B cell (primary cell): ENCODE measurements around the gene TAF1D. TPM values are rescaled to one million over a fixed set of nuclear protein-coding genes. Genes with fewer than 3 reads are reported as not detected.

ENCODE experiments used
- ATAC-seq: fragments of 200-7000 bp; cut with Tn5 transposase; one replicate; pipeline ENCODE4 v1.10.0; 2021; ENCODE audit warnings: low read depth, mild to moderate bottlenecking, moderate number of reproducible peaks, moderate library complexity
- CTCF ChIA-PET: fragments of 350-600 bp; sonication (Branson Sonifier 250); formaldehyde crosslinking; loops from one replicate; lab custom pipeline; 2021; ENCODE audit warnings: antibody characterized with exemption, inconsistent platforms; lab: Charles Lee
- POLR2A ChIA-PET: fragments of 350-600 bp; sonication (Branson Sonifier 250); formaldehyde crosslinking; loops from one replicate; lab custom pipeline; 2021; ENCODE audit warnings: antibody characterized with exemption; lab: Charles Lee
- DNase-seq: peaks from one replicate; pipeline ENCODE4 v3.0.0; 2013
- H2AFZ ChIP-seq: 2 replicates; pipeline ENCODE4 v1.6.1; 2012; ENCODE audit warnings: mild to moderate bottlenecking, low read depth, low read length; ENCODE audit not compliant: insufficient read depth, poor library complexity, severe bottlenecking
- H3K27ac ChIP-seq, 2 donors: 1 replicate in 1 of 2; 2 replicates in 1 of 2; pipeline ENCODE4 v1.5.1; 2012 to 2013; ENCODE audit warnings: low read length in 2 of 2, mild to moderate bottlenecking in 2 of 2, moderate library complexity in 1 of 2
- H3K27me3 ChIP-seq, 4 experiments: fragments of 200-600 bp in 1 of 4; sonication (generic) in 1 of 4; replicated peaks in 1 of 4; 1 replicate in 2 of 4; 2 replicates in 2 of 4; pipeline versions ENCODE4 v1.6.1 to v1.7.0; 2013 to 2016; ENCODE audit warnings: low read length in 3 of 4, mild to moderate bottlenecking in 2 of 4, mixed read lengths in 1 of 4, moderate library complexity in 1 of 4; ENCODE audit not compliant: insufficient read depth in 4 of 4, control insufficient read depth in 3 of 4; ENCODE audit errors: control extremely low read depth in 1 of 4
- H3K36me3 ChIP-seq, 2 experiments: replicated peaks in 1 of 2; 1 replicate in 1 of 2; 2 replicates in 1 of 2; pipeline versions ENCODE4 v1.6.1 to v1.7.1; 2013; ENCODE audit warnings: low read length in 1 of 2; ENCODE audit not compliant: insufficient read depth in 2 of 2, control insufficient read depth in 1 of 2; ENCODE audit errors: control extremely low read depth in 1 of 2, extremely low read depth in 1 of 2
- H3K4me1 ChIP-seq, 2 donors: fragments of 200-600 bp in 1 of 2; sonication (generic) in 1 of 2; 1 replicate in 1 of 2; 2 replicates in 1 of 2; pipeline versions ENCODE4 v1.5.1 to v1.6.1; 2013 to 2017; ENCODE audit warnings: low read length in 2 of 2; ENCODE audit not compliant: control insufficient read depth in 2 of 2, insufficient read depth in 2 of 2
- H3K4me2 ChIP-seq: replicated peaks from 2 replicates; pipeline ENCODE3; 2012; ENCODE audit warnings: mild to moderate bottlenecking, low read depth, low read length; ENCODE audit not compliant: poor library complexity, severe bottlenecking
- H3K4me3 ChIP-seq, 5 experiments: fragments of 200-600 bp in 1 of 5; sonication (generic) in 1 of 5; 1 replicate in 3 of 5; 2 replicates in 2 of 5; pipeline versions ENCODE4 v1.5.1 to v1.7.0; 2011 to 2016; ENCODE audit warnings: low read length in 4 of 5, mild to moderate bottlenecking in 4 of 5, low read depth in 2 of 5, control low read depth in 1 of 5, moderate library complexity in 1 of 5; ENCODE audit not compliant: insufficient read depth in 1 of 5; ENCODE audit errors: control extremely low read depth in 1 of 5, extremely low read depth in 1 of 5
- H3K79me2 ChIP-seq: fragments of 200-600 bp; sonication (generic); one replicate; pipeline ENCODE4 v1.6.0; 2016; ENCODE audit warnings: low read length; ENCODE audit not compliant: control insufficient read depth, insufficient read depth
- H3K9ac ChIP-seq: fragments of 200-600 bp; sonication (generic); 2 replicates; pipeline ENCODE4 v1.6.1; 2017; ENCODE audit warnings: mild to moderate bottlenecking, low read length, moderate library complexity
- H3K9me3 ChIP-seq, 3 donors: one replicate each; pipeline versions ENCODE4 v1.6.1 to v1.7.1; 2013; ENCODE audit warnings: low read length in 2 of 3; ENCODE audit not compliant: control insufficient read depth in 2 of 3, insufficient read depth in 1 of 3; ENCODE audit errors: control extremely low read depth in 1 of 3
- H4K20me1 ChIP-seq: 2 replicates; pipeline ENCODE4 v1.6.0; 2012; ENCODE audit warnings: mild to moderate bottlenecking, low read length; ENCODE audit not compliant: insufficient read depth, control insufficient read depth, poor library complexity, severe bottlenecking
- H3K27ac Mint-ChIP-seq: one replicate; pipeline ENCODE4 v1.8.0; 2021; ENCODE audit warnings: mixed read lengths
- H3K27me3 Mint-ChIP-seq: one replicate; pipeline ENCODE4 v1.8.0; 2021; ENCODE audit warnings: mixed read lengths
- H3K4me1 Mint-ChIP-seq: one replicate; pipeline ENCODE4 v1.8.0; 2021; ENCODE audit warnings: mixed read lengths
- H3K4me3 Mint-ChIP-seq: one replicate; pipeline ENCODE4 v1.8.0; 2021; ENCODE audit warnings: mixed read lengths
- H3K9me3 Mint-ChIP-seq: one replicate; pipeline ENCODE4 v1.8.0; 2022; ENCODE audit warnings: mixed read lengths; ENCODE audit not compliant: insufficient read depth
- CTCF ChIP-seq: fragments of 200-600 bp; IDR thresholded peaks from one replicate; pipeline ENCODE4 v1.8.0; 2022; ENCODE audit warnings: antibody characterized with exemption, mild to moderate bottlenecking
- EZH2 ChIP-seq: IDR thresholded peaks from 2 replicates; pipeline ENCODE4 v1.6.1; 2012; ENCODE audit warnings: borderline replicate concordance, low read depth, mild to moderate bottlenecking, moderate library complexity, low read length; ENCODE audit not compliant: insufficient read depth, poor library complexity, severe bottlenecking
- WGBS: methylation state at CpG from one replicate; pipeline ENCODE4 v1.1.5; 2013; ENCODE audit warnings: missing lambda C conversion rate; ENCODE audit not compliant: insufficient coverage; 5-methylcytosine and 5-hydroxymethylcytosine counted together
- intact Hi-C: fragments of 100-400 bp; cut with micrococcal nuclease; formaldehyde crosslinking; loops from one replicate; pipeline ENCODE4 v1.10.0; 2022
- polyA plus RNA-seq: library from polyadenylated mRNA; depleted of rRNA; stranded (reverse); fragments of >200 nt; gene quantifications from 2 replicates; pipeline ENCODE4 v1.2.3, GENCODE V29; 2012
- total RNA-seq, 2 donors: library from RNA; stranded (reverse); fragments of 120-200 nt in 1 of 2; gene quantifications; 1 replicate in 1 of 2; 2 replicates in 1 of 2; pipeline versions ENCODE4 v1.2.3 to v1.2.4, GENCODE V29; 2013 to 2022

Gene TAF1D
- total and polyA plus RNA-seq, 2 donors (not counting 1 experiment from before 2014, with no cell fraction given) = 127 to 230 TPM

- Histone ChIP-seq H3K79me2 (peaks cover 78% of the 10 kb centered on the region), H2AFZ (peak overlapping the region; percentile 89), H3K27ac (peak overlapping the region; percentile 90 to 96), H3K4me2 (peak overlapping the region; percentile 91), H3K36me3 (peaks cover 0 to 33% of the 10 kb centered on the region in 2 experiments), H3K27me3 (no peaks in the 10 kb centered on the region), H3K9ac (peak overlapping the region; percentile 92), H4K20me1 (peaks cover 22% of the 10 kb centered on the region), H3K9me3 (no peaks in the 10 kb centered on the region), H3K4me3 (peak overlapping the region; percentile 73 to 98 (median 92)), H3K4me1 (peaks cover 36 to 39% of the 10 kb centered on the region in 2 donors)
- peak overlapping the region; percentile 98 for H3K27ac Mint-ChIP-seq
- CTCF ChIA-PET = interaction anchor here (0.7 to 4.5 kb wide), 10 partner anchors 25 to 387 kb away, joined by 3 to 43 read pairs (median 5); partner anchors contain the start of genes CEP295, MED17 and PANX1
- WGBS = 0% methylated on average over 4 of the region's 8 CpGs
- H3K4me3 Mint-ChIP-seq = peak overlapping the region; percentile 98
- H3K9me3 Mint-ChIP-seq = no peaks in the 10 kb centered on the region
- H3K4me1 Mint-ChIP-seq = peaks cover 60% of the 10 kb centered on the region
- POLR2A ChIA-PET = interaction anchor here (0.9 to 2.9 kb wide), 7 partner anchors 10 to 387 kb away, joined by 3 to 38 read pairs (median 9); partner anchors contain the start of genes CEP295, MED17 and PANX1
- ATAC-seq (no peak), DNase-seq (no peak)
- no peaks in the 10 kb centered on the region for H3K27me3 Mint-ChIP-seq
- TF ChIP-seq CTCF (no peak), EZH2 (no peak)
- intact Hi-C loops = loop anchor here (1.0 to 10.0 kb wide), 5 partner anchors 24 to 751 kb away; partner anchors contain the start of genes ANKRD49, CEP295, MED17 and MRE11
These were observed 559 bp upstream of the TAF1D start for GRCh38 chr11:93741882-93742226.

GRCh38 chr11:93740730-93741093 lies 583 bp downstream of the TAF1D start:
- ATAC-seq = peak; percentile 10
- ChIA-PET POLR2A (interaction anchor here (1.0 to 2.9 kb wide), 6 partner anchors 17 to 80 kb away, joined by 5 to 38 read pairs (median 18); partner anchors contain the start of genes CEP295 and MED17), CTCF (interaction anchor here (1.1 to 4.5 kb wide), 6 partner anchors 18 to 87 kb away, joined by 6 to 43 read pairs (median 11); partner anchors contain the start of genes CEP295 and MED17)
- intact Hi-C loops = loop anchor here (1.0 to 10.0 kb wide), 5 partner anchors 22 to 753 kb away; partner anchors contain the start of genes ANKRD49, CEP295, MED17 and MRE11
- Histone ChIP-seq H3K9me3 (no peaks in the 10 kb centered on the region), H3K9ac (peak overlapping the region; percentile 92), H3K4me2 (peak overlapping the region; percentile 91), H2AFZ (peak overlapping the region; percentile 89), H3K4me3 (peak overlapping the region; percentile 73 to 98 (median 92)), H3K27me3 (no peaks in the 10 kb centered on the region), H3K36me3 (peaks cover 0 to 44% of the 10 kb centered on the region in 2 experiments), H4K20me1 (peaks cover 22% of the 10 kb centered on the region), H3K27ac (peak overlapping the region; percentile 90 to 96), H3K79me2 (peaks cover 85% of the 10 kb centered on the region), H3K4me1 (peaks cover 36 to 39% of the 10 kb centered on the region in 2 donors)
- H3K27ac Mint-ChIP-seq = peak overlapping the region; percentile 98
- WGBS = under 1% methylated on average over 18 of the region's 20 CpGs
- no peaks in the 10 kb centered on the region for H3K9me3 Mint-ChIP-seq
- peaks cover 65% of the 10 kb centered on the region for H3K4me1 Mint-ChIP-seq
- DNase-seq = no peak
- H3K27me3 Mint-ChIP-seq = no peaks in the 10 kb centered on the region
- peak overlapping the region; percentile 98 for H3K4me3 Mint-ChIP-seq
- no peak for TF ChIP-seq EZH2
- no peak for TF ChIP-seq CTCF
